Neural cell (in vitro differentiated cells): ENCODE data around the gene LOXHD1.

Experiments used
- CTCF ChIP-seq: fragments of 450-650 bp; IDR thresholded peaks from 2 replicates; pipeline ENCODE4 v1.5.1; 2014; ENCODE audit warnings: antibody characterized with exemption, mild to moderate bottlenecking, moderate library complexity; ENCODE audit not compliant: poor library complexity, severe bottlenecking
- EP300 ChIP-seq: fragments of 450-650 bp; conservative IDR thresholded peaks from 2 replicates; pipeline ENCODE4 v1.6.1; 2014; ENCODE audit warnings: antibody characterized with exemption, mild to moderate bottlenecking, moderate library complexity; ENCODE audit not compliant: poor library complexity, severe bottlenecking
- EZH2 ChIP-seq: fragments of 200-600, 300-800 bp; shearing (Covaris generic), sonication (generic); IDR thresholded peaks from 2 replicates; pipeline ENCODE4 v1.6.1; 2014; ENCODE audit warnings: antibody characterized with exemption, low read length, borderline replicate concordance, mild to moderate bottlenecking; ENCODE audit not compliant: insufficient read depth, poor library complexity, severe bottlenecking
- MXI1 ChIP-seq: fragments of 450-650 bp; conservative IDR thresholded peaks from 2 replicates; pipeline ENCODE4 v1.6.1; 2014; ENCODE audit warnings: antibody characterized with exemption, mild to moderate bottlenecking; ENCODE audit not compliant: poor library complexity, severe bottlenecking
- POLR2AphosphoS5 ChIP-seq: IDR thresholded peaks from 2 replicates; pipeline ENCODE4 v1.6.1; 2012
- RAD21 ChIP-seq: fragments of 450-650 bp; conservative IDR thresholded peaks from 2 replicates; pipeline ENCODE4 v1.6.1; 2014; ENCODE audit warnings: antibody characterized with exemption, mild to moderate bottlenecking, moderate library complexity
- SMC3 ChIP-seq: fragments of 450-650 bp; conservative IDR thresholded peaks from 2 replicates; pipeline ENCODE4 v1.6.1; 2014; ENCODE audit warnings: antibody characterized with exemption, mild to moderate bottlenecking, moderate library complexity; ENCODE audit not compliant: poor library complexity
- TAF1 ChIP-seq: IDR thresholded peaks from 2 replicates; pipeline ENCODE4 v1.6.1; 2012; ENCODE audit warnings: low read depth
- TF ChIP-seq, protein P1 (sequence below): IDR thresholded peaks from 2 replicates; pipeline ENCODE4 v1.6.1; 2012; ENCODE audit warnings: borderline replicate concordance

GRCh38 chr18:46469186-46469915 is 187.7 kb downstream of the LOXHD1 start:
- TF ChIP-seq CTCF (no peak), MXI1 (no peak), POLR2AphosphoS5 (no peak), SMC3 (no peak), TAF1 (no peak), EZH2 (no peak), RAD21 (no peak), EP300 (no peak)
- TF ChIP-seq, protein P1, sequence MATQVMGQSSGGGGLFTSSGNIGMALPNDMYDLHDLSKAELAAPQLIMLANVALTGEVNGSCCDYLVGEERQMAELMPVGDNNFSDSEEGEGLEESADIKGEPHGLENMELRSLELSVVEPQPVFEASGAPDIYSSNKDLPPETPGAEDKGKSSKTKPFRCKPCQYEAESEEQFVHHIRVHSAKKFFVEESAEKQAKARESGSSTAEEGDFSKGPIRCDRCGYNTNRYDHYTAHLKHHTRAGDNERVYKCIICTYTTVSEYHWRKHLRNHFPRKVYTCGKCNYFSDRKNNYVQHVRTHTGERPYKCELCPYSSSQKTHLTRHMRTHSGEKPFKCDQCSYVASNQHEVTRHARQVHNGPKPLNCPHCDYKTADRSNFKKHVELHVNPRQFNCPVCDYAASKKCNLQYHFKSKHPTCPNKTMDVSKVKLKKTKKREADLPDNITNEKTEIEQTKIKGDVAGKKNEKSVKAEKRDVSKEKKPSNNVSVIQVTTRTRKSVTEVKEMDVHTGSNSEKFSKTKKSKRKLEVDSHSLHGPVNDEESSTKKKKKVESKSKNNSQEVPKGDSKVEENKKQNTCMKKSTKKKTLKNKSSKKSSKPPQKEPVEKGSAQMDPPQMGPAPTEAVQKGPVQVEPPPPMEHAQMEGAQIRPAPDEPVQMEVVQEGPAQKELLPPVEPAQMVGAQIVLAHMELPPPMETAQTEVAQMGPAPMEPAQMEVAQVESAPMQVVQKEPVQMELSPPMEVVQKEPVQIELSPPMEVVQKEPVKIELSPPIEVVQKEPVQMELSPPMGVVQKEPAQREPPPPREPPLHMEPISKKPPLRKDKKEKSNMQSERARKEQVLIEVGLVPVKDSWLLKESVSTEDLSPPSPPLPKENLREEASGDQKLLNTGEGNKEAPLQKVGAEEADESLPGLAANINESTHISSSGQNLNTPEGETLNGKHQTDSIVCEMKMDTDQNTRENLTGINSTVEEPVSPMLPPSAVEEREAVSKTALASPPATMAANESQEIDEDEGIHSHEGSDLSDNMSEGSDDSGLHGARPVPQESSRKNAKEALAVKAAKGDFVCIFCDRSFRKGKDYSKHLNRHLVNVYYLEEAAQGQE: no peak
